H1 (cell line): ENCODE measurements around the gene IDH3A. TPM values are rescaled to one million over a fixed set of nuclear protein-coding genes. Genes with fewer than 3 reads are reported as not detected.

Experiments used
- CBX5 ChIP-seq: fragments of 300-800, 300-1000 bp; sonication (generic); IDR thresholded peaks from 2 replicates; pipeline ENCODE4 v1.7.1; 2016; ENCODE audit warnings: antibody characterized with exemption, low read length, low read depth
- HDAC2 ChIP-seq, 2 experiments: fragments of 300-600 bp in 1 of 2; sonication (generic) in 1 of 2; IDR thresholded peaks; 2 replicates each; pipeline ENCODE4 v1.6.1; 2011 to 2012; ENCODE audit warnings: low read depth in 2 of 2, low read length in 2 of 2, mild to moderate bottlenecking in 2 of 2, moderate library complexity in 2 of 2, borderline replicate concordance in 1 of 2, inconsistent platforms in 1 of 2
- POU5F1 ChIP-seq: IDR thresholded peaks from 2 replicates; pipeline ENCODE4 v1.6.1; 2011; ENCODE audit warnings: low read depth, mild to moderate bottlenecking, low read length, moderate library complexity
- RAD21 ChIP-seq, 2 experiments: IDR thresholded peaks in 1 of 2; conservative IDR thresholded peaks in 1 of 2; 2 replicates each; pipeline ENCODE4 v1.6.1; 2011; ENCODE audit warnings: low read depth in 2 of 2, low read length in 2 of 2, improper control_type of control experiment in 1 of 2, inconsistent platforms in 1 of 2, mild to moderate bottlenecking in 1 of 2, moderate library complexity in 1 of 2
- TEAD4 ChIP-seq: IDR thresholded peaks from 2 replicates; pipeline ENCODE4 v1.6.1; 2012; ENCODE audit warnings: low read depth, low read length, inconsistent platforms, mixed read lengths
- polyA plus RNA-seq, 7 experiments: library from polyadenylated mRNA; depleted of rRNA in 3 of 7; stranded (reverse) in 5 of 7; unstranded in 2 of 7; fragments of >200 nt in 5 of 7; fragments of 200-250 nt in 2 of 7; gene quantifications; 1 replicate in 5 of 7; 2 replicates in 1 of 7; 4 replicates in 1 of 7; pipeline versions ENCODE4 v1.2.1 to v1.2.3, GENCODE V29; 2011 to 2013; ENCODE audit warnings: missing spikeins in 2 of 7, mixed read lengths in 2 of 7
- total RNA-seq: library from RNA; stranded (reverse); fragmentation: NEBNext Ultra II Directional; extraction: Animal tissue kit (Norgen Biotek cat#: 25700); gene quantifications from 2 replicates; pipeline ENCODE4 v1.2.1, GENCODE V29; 2021
- TF ChIP-seq, protein P1 (sequence below): IDR thresholded peaks from 2 replicates; pipeline ENCODE4 v1.6.1; 2012; ENCODE audit warnings: inconsistent platforms
- TF ChIP-seq, protein P2 (sequence below): IDR thresholded peaks from 2 replicates; pipeline ENCODE4 v1.6.1; 2011; ENCODE audit warnings: low read depth, mild to moderate bottlenecking, low read length; ENCODE audit not compliant: insufficient read depth

Gene IDH3A
- total and polyA plus RNA-seq, 2 of the 8 experiments (the other 6 are each of a cell fraction or from before 2014, with no cell fraction given): 23.4 to 36.8 TPM

DNA sequence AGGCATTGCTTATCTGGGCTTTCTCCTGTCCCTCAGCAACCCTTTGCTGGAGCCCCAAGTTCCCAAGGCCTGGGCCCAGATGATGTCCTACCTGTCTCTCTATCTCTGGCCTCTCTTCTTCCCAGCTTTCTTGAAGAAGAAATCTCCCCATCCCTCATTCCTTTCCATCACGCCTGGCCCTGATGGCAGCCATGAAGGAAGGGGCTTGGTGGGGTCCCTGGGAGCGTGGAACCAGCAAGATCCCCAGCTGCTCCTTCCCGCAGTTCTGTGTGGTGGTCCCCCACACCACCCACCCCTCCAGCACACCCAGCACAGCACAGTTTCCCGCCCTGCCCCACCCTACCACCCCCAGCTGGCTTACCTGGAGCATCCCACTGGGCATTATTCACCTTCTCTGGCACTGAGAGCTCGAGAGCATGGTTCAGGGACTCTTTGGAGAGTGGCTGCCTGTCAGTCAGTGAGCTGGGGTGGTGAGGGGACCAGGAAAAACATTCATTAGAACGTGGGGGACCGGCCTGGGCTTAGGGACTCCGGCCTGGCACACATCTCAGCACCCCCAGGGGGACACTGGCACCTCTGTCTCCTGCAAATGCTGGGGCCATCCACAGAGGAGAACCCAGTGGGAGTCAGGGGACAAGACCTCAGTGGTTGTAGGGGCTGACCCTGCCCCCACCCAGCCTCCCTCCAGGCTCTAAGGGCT is 58.6 kb downstream of the IDH3A start (continued):
- TF ChIP-seq, protein P1, sequence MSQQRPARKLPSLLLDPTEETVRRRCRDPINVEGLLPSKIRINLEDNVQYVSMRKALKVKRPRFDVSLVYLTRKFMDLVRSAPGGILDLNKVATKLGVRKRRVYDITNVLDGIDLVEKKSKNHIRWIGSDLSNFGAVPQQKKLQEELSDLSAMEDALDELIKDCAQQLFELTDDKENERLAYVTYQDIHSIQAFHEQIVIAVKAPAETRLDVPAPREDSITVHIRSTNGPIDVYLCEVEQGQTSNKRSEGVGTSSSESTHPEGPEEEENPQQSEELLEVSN: no peak
- TF ChIP-seq RAD21 (IDR thresholded peaks at IDR 0.05 in 1 of 2, conservative IDR thresholded peaks at IDR 0.05 in 1 of 2; ENCODE audit: low read depth in 2 of 2, low read length in 2 of 2): no peak
- TF ChIP-seq POU5F1: no peak
- TF ChIP-seq, protein P2, sequence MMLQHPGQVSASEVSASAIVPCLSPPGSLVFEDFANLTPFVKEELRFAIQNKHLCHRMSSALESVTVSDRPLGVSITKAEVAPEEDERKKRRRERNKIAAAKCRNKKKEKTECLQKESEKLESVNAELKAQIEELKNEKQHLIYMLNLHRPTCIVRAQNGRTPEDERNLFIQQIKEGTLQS: no peak
- no peak for TF ChIP-seq TEAD4
- no peak for TF ChIP-seq CBX5
- TF ChIP-seq HDAC2 (IDR thresholded peaks at IDR 0.05; ENCODE audit: borderline replicate concordance in 1 of 2, low read depth in 2 of 2, low read length in 2 of 2): no peak
